SK-N-SH treated with all-trans-retinoic acid at 6 μM for 48 hours (cell line): Measurements from ENCODE around the gene MTCL3.

Source experiments
- ATAC-seq: fragments of 200-7000 bp; cut with Tn5 transposase; 3 replicates; pipeline ENCODE4 v1.9.1; 2020; ENCODE audit warnings: mild to moderate bottlenecking, moderate library complexity
- ARNTL ChIP-seq: fragments of 450-650 bp; formaldehyde crosslinking; IDR thresholded peaks from 2 replicates; pipeline ENCODE4 v1.5.0; 2020; ENCODE audit warnings: low read depth, mild to moderate bottlenecking, moderate library complexity, borderline replicate concordance
- BACH2 ChIP-seq: fragments of 250-450 bp; sonication (Bioruptor Pico); IDR thresholded peaks from 2 replicates; pipeline ENCODE4 v1.9.0; 2021; ENCODE audit warnings: mild to moderate bottlenecking, borderline replicate concordance
- CREB5 ChIP-seq: fragments of 250-450 bp; sonication (Bioruptor Pico); IDR thresholded peaks from 2 replicates; pipeline ENCODE4 v1.5.1; 2020; ENCODE audit warnings: low read depth, mild to moderate bottlenecking, moderate library complexity
- CSDC2 ChIP-seq: fragments of 250-450 bp; sonication (Bioruptor Pico); IDR thresholded peaks from 2 replicates; pipeline ENCODE4 v1.5.0; 2020; ENCODE audit warnings: mild to moderate bottlenecking, moderate library complexity
- ESRRG ChIP-seq: fragments of 250-450 bp; sonication (Bioruptor Pico); IDR thresholded peaks from 2 replicates; pipeline ENCODE4 v1.6.1; 2021; ENCODE audit warnings: mild to moderate bottlenecking
- GLIS3 ChIP-seq: fragments of 250-450 bp; sonication (Bioruptor Pico); IDR thresholded peaks from 2 replicates; pipeline ENCODE4 v1.5.0; 2020; ENCODE audit warnings: mild to moderate bottlenecking, moderate library complexity
- ISL1 ChIP-seq: fragments of 250-450 bp; sonication (Bioruptor Pico); IDR thresholded peaks from 2 replicates; pipeline ENCODE4 v2.1.2; 2022; ENCODE audit warnings: mild to moderate bottlenecking, moderate library complexity
- OSR1 ChIP-seq: fragments of 250-450 bp; sonication (Bioruptor Pico); IDR thresholded peaks from 2 replicates; pipeline ENCODE4 v1.8.0; 2022; ENCODE audit warnings: moderate library complexity, mild to moderate bottlenecking, inconsistent platforms
- PATZ1 ChIP-seq: fragments of 250-450 bp; sonication (Bioruptor Pico); IDR thresholded peaks from 2 replicates; pipeline ENCODE4 v1.8.0; 2020; ENCODE audit warnings: mild to moderate bottlenecking, moderate library complexity, borderline replicate concordance
- POU6F1 ChIP-seq: fragments of 250-450 bp; sonication (Bioruptor Pico); IDR thresholded peaks from 2 replicates; pipeline ENCODE4 v1.8.0; 2021; ENCODE audit warnings: low read depth, mild to moderate bottlenecking, moderate library complexity, borderline replicate concordance
- PPARA ChIP-seq: fragments of 250-450 bp; sonication (Bioruptor Pico); IDR thresholded peaks from 2 replicates; pipeline ENCODE4 v1.5.0; 2020; ENCODE audit warnings: mild to moderate bottlenecking, borderline replicate concordance
- RARB ChIP-seq: fragments of 250-450 bp; sonication (Bioruptor Pico); IDR thresholded peaks from 2 replicates; pipeline ENCODE4 v1.8.0; 2021; ENCODE audit warnings: mild to moderate bottlenecking, moderate library complexity
- SNAI2 ChIP-seq: fragments of 250-450 bp; sonication (Bioruptor Pico); IDR thresholded peaks from 2 replicates; pipeline ENCODE4 v1.5.0; 2020; ENCODE audit warnings: mild to moderate bottlenecking, moderate library complexity
- TCF4 ChIP-seq: fragments of 250-450 bp; sonication (Bioruptor Pico); IDR thresholded peaks from 2 replicates; pipeline ENCODE4 v1.8.0; 2021; ENCODE audit warnings: mild to moderate bottlenecking, moderate library complexity, borderline replicate concordance
- TOX ChIP-seq: fragments of 250-450 bp; sonication (Bioruptor Pico); IDR thresholded peaks from 2 replicates; pipeline ENCODE4 v1.8.0; 2021; ENCODE audit warnings: mild to moderate bottlenecking, moderate library complexity, borderline replicate concordance
- TSHZ2 ChIP-seq: fragments of 250-450 bp; sonication (Bioruptor Pico); IDR thresholded peaks from 2 replicates; pipeline ENCODE4 v1.5.0; 2020; ENCODE audit warnings: mild to moderate bottlenecking, moderate library complexity
- ZC3H10 ChIP-seq: fragments of 250-450 bp; sonication (Bioruptor Pico); IDR thresholded peaks from 2 replicates; pipeline ENCODE4 v1.5.1; 2021; ENCODE audit warnings: mild to moderate bottlenecking, moderate library complexity
- ZFP3 ChIP-seq: fragments of 250-450 bp; sonication (Bioruptor Pico); IDR thresholded peaks from 2 replicates; pipeline ENCODE4 v1.5.0; 2020; ENCODE audit warnings: mild to moderate bottlenecking, moderate library complexity
- ZFP30 ChIP-seq: fragments of 450-650 bp; formaldehyde crosslinking; IDR thresholded peaks from 2 replicates; pipeline ENCODE4 v1.5.0; 2022; ENCODE audit warnings: mild to moderate bottlenecking, moderate library complexity
- ZNF565 ChIP-seq: fragments of 450-650 bp; formaldehyde crosslinking; conservative IDR thresholded peaks from 2 replicates; pipeline ENCODE4 v1.5.0; 2020; ENCODE audit warnings: low read depth, mild to moderate bottlenecking, moderate library complexity
- ZNF70 ChIP-seq: fragments of 450-650 bp; formaldehyde crosslinking; IDR thresholded peaks from 2 replicates; pipeline ENCODE4 v1.5.0; 2020; ENCODE audit warnings: mild to moderate bottlenecking, moderate library complexity
- TF ChIP-seq, protein P1 (sequence below): fragments of 250-450 bp; sonication (Bioruptor Pico); IDR thresholded peaks from 2 replicates; pipeline ENCODE4 v1.5.1; 2021; ENCODE audit warnings: mild to moderate bottlenecking, moderate library complexity

MTCL3 gene

DNA sequence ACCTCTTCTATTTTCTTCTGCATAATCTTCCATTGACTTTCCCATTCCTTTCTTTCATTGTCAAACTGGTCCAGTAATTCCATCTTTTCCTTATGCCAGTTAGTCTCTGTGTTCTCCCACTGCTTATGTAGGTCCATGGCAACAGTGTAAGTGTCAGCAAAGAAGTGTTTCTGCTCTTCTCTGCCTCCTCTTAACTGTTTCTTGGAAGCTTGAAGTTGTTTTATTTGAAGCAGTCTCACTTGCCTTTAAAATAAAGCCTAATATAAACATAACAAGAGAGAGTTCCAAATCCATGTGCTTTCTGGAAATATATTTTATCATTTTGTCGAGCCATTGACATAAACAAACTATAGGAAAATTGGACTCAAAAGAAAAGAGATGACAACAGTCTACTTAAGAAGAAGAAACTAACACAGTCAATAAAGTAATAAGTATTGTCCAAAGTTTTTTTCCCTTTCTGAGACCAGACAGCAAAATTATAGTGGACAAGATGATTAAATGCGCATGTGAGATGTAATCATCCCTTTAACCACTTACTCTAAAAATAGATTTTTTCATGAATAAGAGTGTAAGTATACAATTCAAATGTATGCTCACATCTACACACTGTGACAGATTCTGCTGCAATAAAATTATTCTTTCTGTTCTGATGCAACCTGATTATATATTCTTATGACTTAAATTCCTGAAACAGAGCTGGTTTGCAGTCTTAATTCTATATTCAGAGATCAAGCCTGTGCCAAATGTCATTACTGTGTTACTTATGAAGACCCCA is 65.1 kb downstream of the MTCL3 start:
- no peak for TF ChIP-seq ARNTL (CRISPR knock-in tag)
- TF ChIP-seq ZNF565: no peak
- TF ChIP-seq ZC3H10 (CRISPR knock-in tag): no peak
- no peak for ATAC-seq

DNA sequence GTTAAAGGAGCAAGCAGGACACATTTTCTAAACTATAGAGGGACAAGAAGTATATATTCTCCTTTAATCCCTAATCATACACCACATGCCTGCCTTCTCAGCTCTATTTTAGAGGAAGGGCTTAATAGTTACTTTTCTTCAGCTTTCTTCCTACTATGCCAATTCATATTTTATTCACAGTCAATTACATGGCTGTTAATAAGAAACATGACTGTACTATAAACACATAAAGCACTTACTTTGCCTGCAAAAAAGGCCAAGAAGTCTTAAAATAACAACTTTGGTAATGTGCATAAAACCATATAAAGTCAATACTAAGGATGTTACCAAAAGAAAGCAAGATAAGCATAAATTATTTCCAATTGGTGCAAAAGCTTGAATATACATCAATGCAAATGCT is 66.3 kb downstream of the MTCL3 start:
- no peak for TF ChIP-seq ZFP3
- TF ChIP-seq TCF4: no peak
- no peak for ATAC-seq

DNA sequence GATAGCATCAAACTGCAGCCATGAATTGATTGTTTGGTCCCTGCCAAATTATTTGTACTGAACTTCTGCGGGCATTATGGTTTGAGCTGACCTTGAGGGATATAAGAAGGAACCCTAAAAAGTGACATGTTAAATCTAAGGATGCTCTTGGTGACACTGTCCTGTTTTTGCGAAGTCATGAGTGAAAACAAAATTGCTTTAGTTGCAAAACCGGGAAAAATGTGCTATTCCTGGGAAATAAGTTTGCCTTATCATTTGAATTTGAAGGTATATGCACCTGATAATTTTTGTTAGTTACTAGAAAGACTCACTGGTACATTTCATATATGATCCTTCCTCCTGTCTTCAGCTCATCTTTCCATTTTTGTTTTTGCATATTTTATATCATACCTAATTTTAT is 67.7 kb downstream of the MTCL3 start:
- no peak for TF ChIP-seq PPARA (CRISPR knock-in tag)
- TF ChIP-seq TCF4: no peak
- no peak for TF ChIP-seq OSR1 (CRISPR knock-in tag)
- TF ChIP-seq PATZ1: no peak
- TF ChIP-seq TOX (CRISPR knock-in tag): no peak
- TF ChIP-seq GLIS3 (CRISPR knock-in tag): no peak
- no peak for TF ChIP-seq POU6F1 (CRISPR knock-in tag)
- TF ChIP-seq ISL1 (CRISPR knock-in tag): no peak
- no peak for TF ChIP-seq ZFP3
- no peak for TF ChIP-seq ZNF565
- TF ChIP-seq ARNTL (CRISPR knock-in tag): no peak
- no peak for TF ChIP-seq ESRRG (CRISPR knock-in tag)
- TF ChIP-seq BACH2: no peak
- TF ChIP-seq, protein P1, sequence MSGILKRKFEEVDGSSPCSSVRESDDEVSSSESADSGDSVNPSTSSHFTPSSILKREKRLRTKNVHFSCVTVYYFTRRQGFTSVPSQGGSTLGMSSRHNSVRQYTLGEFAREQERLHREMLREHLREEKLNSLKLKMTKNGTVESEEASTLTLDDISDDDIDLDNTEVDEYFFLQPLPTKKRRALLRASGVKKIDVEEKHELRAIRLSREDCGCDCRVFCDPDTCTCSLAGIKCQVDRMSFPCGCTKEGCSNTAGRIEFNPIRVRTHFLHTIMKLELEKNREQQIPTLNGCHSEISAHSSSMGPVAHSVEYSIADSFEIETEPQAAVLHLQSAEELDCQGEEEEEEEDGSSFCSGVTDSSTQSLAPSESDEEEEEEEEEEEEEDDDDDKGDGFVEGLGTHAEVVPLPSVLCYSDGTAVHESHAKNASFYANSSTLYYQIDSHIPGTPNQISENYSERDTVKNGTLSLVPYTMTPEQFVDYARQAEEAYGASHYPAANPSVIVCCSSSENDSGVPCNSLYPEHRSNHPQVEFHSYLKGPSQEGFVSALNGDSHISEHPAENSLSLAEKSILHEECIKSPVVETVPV: no peak
- TF ChIP-seq ZNF70 (CRISPR knock-in tag): no peak
- no peak for TF ChIP-seq RARB
- no peak for TF ChIP-seq CSDC2 (CRISPR knock-in tag)
- TF ChIP-seq SNAI2 (CRISPR knock-in tag): no peak
- ATAC-seq: no peak

DNA sequence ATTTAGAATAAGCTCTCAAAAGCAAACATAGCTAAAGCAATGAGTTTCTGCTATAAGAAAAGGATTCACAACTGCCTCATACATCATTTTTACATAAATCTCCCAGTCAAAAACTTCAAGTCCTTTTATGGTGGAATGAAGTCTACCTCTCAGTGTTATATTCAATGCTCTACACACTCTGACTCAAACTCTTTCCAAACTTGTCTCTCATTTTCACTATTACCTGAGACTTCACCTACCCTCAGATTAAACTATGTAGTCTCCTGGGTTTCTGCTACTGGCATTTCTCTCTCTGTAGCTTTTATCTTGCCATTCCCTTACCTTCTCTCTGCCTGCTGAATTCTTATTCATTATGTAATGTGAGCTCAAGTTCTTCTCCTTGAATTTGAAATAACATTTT is 71.4 kb downstream of the MTCL3 start:
- TF ChIP-seq POU6F1 (CRISPR knock-in tag) (no peak), ARNTL (CRISPR knock-in tag) (no peak), CREB5 (CRISPR knock-in tag) (no peak), ZNF565 (no peak)
- no peak for ATAC-seq

DNA sequence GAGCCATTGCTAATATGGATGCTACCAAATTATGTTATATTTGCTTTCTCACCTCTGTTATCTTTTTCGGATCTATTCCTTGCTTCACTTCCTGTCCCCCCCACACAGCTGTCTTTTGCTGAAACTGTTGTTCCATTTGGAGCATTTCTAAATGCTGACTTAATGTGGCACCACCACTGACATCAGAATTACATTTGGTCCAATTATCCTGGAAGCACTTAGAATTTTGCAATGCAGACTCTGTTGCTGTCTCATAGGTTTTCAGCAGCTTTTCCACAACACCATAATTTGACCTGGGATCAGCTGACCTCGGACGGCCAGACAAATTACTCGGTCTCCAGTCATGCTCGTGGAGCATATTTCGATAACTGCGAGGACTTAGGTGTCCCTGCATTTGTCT is 72.8 kb downstream of the MTCL3 start:
- TF ChIP-seq ZFP30 (CRISPR knock-in tag): no peak
- no peak for TF ChIP-seq BACH2
- no peak for TF ChIP-seq SNAI2 (CRISPR knock-in tag)
- no peak for TF ChIP-seq ISL1 (CRISPR knock-in tag)
- no peak for TF ChIP-seq OSR1 (CRISPR knock-in tag)
- no peak for TF ChIP-seq TSHZ2
- TF ChIP-seq ZNF70 (CRISPR knock-in tag): no peak
- no peak for TF ChIP-seq POU6F1 (CRISPR knock-in tag)

More for the DNA sequence above, 72.8 kb downstream of the MTCL3 start:
- ATAC-seq: no peak
